GM10266 (cell line): ENCODE measurements around the gene GGT7.

Experiments
- DNase-seq: peaks from one replicate; pipeline ENCODE4 v3.0.0; 2012; ENCODE audit errors: extremely low spot score
- CTCF ChIP-seq: IDR thresholded peaks from 2 replicates; pipeline ENCODE4 v1.5.1; 2012; ENCODE audit warnings: mild to moderate bottlenecking, low read depth; ENCODE audit not compliant: control insufficient read depth, insufficient read depth; ENCODE audit errors: missing control alignments

Gene GGT7

DNA sequence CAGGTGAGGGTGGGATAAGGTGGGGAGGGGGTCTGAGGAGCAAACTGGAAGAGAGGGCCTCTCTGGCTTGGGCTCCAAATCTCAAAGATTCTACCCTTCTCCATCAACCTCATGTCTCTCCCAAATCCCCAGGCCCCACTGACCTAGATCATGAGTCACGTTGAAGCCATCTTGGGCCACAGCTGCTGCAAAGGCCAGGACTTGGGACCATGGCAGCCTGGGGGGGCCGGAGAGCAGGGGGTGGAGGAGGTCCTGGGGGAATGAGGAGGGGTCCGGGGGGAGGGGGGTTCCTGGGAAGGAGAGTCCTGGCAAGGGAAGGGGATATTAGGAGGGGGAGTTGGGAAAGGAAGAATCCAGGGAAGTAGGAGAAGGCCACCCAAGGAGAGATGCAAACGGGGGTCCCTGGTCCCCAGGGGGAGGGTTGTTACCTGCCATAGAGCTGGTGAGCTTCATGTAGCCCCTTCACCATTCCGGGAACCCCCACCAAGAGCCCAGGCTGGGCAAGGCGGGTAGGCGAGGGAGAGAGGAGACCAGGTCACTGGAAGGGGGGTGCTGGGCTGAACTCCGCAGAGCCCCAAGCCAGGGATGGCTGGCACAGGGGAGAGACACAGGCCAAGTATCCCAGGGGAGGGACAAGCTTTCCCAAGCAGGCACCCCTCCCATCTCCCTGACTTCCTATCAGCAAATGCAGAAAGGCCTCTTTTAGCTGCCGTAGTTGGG lies 12.7 kb downstream of the GGT7 start:
- no peak for TF ChIP-seq CTCF
- DNase-seq, result no peak

GRCh38 chr20:34859367-34859766 lies 13.3 kb downstream of the GGT7 start:
- TF ChIP-seq CTCF, result no peak
- no peak for DNase-seq

GRCh38 chr20:34852298-34852697 lies 20.4 kb downstream of the GGT7 start:
- DNase-seq, result no peak
- TF ChIP-seq CTCF, result no peak

DNA sequence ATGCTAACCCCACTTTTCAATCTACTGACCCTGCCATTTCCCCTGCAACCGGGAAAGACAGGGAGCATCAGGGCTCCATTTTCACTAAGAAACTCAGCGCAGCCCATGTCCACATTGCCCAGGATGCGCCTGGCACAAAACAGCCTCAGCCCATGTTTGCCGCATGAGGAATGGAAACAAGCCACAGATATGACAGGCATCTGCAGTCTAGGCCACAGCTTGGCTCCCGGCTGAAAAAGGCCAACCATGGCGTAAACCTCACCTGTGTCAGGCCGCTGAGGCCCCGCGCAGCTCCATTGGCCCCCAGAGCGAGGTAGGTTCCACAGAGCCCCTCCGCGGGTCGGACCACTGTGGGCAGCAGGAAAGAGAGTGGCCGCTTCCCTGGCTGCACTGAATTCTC lies 21.7 kb downstream of the GGT7 start:
- no peak for DNase-seq
- TF ChIP-seq CTCF, result no peak

DNA sequence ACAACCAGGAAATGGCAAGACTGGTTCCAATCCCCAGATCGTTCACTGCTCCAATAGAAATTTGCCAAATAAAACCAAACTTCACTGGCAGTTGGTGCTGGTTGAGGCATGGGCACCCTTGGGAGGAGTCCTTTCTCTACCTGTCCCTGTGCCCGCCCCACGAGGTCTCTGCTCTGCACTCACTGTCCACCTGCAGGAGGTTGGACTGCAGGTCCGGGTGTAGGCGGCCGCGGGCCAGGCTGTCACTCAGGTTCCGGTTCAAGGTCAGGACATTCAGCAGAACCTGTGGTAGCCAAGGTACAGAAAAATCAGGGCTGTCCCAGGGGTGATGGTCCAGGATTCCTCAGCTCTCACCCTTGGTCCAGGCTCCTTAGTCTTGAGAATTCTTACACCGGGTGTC lies 22.9 kb downstream of the GGT7 start:
- no peak for TF ChIP-seq CTCF
- DNase-seq, result no peak

- DNase-seq, result no peak
- no peak for TF ChIP-seq CTCF
Measured at GRCh38 chr20:34848597-34848996, 24.1 kb downstream of the GGT7 start.

GRCh38 chr20:34843421-34843820 lies 29.2 kb downstream of the GGT7 start:
- no peak for DNase-seq
- TF ChIP-seq CTCF, result no peak
